Measurements from ENCODE around the gene DRD4. TPM values are rescaled to one million over a fixed set of nuclear protein-coding genes. Genes with fewer than 3 reads are reported as not detected.

DRD4 gene
- polyA plus RNA-seq, 1 donor (not counting 4 experiments of a cell fraction or from before 2014, with no cell fraction given), result not detected

DNA sequence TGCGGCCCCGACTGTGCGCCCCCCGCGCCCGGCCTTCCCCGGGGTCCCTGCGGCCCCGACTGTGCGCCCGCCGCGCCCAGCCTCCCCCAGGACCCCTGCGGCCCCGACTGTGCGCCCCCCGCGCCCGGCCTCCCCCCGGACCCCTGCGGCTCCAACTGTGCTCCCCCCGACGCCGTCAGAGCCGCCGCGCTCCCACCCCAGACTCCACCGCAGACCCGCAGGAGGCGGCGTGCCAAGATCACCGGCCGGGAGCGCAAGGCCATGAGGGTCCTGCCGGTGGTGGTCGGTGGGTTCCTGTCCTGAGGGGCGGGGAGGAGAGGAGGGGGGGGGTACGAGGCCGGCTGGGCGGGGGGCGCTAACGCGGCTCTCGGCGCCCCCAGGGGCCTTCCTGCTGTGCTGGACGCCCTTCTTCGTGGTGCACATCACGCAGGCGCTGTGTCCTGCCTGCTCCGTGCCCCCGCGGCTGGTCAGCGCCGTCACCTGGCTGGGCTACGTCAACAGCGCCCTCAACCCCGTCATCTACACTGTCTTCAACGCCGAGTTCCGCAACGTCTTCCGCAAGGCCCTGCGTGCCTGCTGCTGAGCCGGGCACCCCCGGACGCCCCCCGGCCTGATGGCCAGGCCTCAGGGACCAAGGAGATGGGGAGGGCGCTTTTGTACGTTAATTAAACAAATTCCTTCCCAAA, 3.1 kb downstream of the DRD4 start:
- H3K9me1 ChIP-seq (ENCODE audit: control insufficient read depth, extremely low read depth, insufficient read depth, low read length), result no peaks in the 10 kb centered on the region
- H3K27ac ChIP-seq (ENCODE audit: control insufficient read depth, insufficient read depth, low read length), result no peak overlapping the region
- no peak overlapping the region for H3K4me3 ChIP-seq (ENCODE audit: control insufficient read depth in 2 of 3, extremely low read depth in 1 of 3, insufficient read depth in 2 of 3, low read depth in 1 of 3, low read length in 3 of 3)
- TF ChIP-seq, protein P1, sequence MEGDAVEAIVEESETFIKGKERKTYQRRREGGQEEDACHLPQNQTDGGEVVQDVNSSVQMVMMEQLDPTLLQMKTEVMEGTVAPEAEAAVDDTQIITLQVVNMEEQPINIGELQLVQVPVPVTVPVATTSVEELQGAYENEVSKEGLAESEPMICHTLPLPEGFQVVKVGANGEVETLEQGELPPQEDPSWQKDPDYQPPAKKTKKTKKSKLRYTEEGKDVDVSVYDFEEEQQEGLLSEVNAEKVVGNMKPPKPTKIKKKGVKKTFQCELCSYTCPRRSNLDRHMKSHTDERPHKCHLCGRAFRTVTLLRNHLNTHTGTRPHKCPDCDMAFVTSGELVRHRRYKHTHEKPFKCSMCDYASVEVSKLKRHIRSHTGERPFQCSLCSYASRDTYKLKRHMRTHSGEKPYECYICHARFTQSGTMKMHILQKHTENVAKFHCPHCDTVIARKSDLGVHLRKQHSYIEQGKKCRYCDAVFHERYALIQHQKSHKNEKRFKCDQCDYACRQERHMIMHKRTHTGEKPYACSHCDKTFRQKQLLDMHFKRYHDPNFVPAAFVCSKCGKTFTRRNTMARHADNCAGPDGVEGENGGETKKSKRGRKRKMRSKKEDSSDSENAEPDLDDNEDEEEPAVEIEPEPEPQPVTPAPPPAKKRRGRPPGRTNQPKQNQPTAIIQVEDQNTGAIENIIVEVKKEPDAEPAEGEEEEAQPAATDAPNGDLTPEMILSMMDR (optimal IDR thresholded peaks at IDR 0.05 in 1 of 3, IDR thresholded peaks at IDR 0.05 in 1 of 3, conservative IDR thresholded peaks at IDR 0.05 in 1 of 3; ENCODE audit: extremely low read depth in 1 of 3, insufficient read depth in 2 of 3, low read length in 3 of 3), result no peak
- TF ChIP-seq EZH2 (IDR thresholded peaks at IDR 0.05; ENCODE audit: low read length), result no peak
- H3K4me1 ChIP-seq (ENCODE audit: control insufficient read depth, extremely low read depth, insufficient read depth, low read length), result peaks cover 2% of the 10 kb centered on the region
- no peak overlapping the region for H3K9ac ChIP-seq (ENCODE audit: control insufficient read depth, extremely low read depth, insufficient read depth, low read length)
- H3K4me2 ChIP-seq (ENCODE audit: control insufficient read depth, extremely low read depth, insufficient read depth, low read depth, low read length), result no peak overlapping the region
- H3K36me3 ChIP-seq (ENCODE audit: control insufficient read depth in 2 of 2, extremely low read depth in 1 of 2, insufficient read depth in 2 of 2, low read length in 2 of 2), result peaks cover 0 to 3% of the 10 kb centered on the region in 2 experiments
- dilution Hi-C loops (cut with MboI; ENCODE audit: extremely low pct_ligation_motif_present, low sequenced_read_pairs), result no loop called here
- H3K9me3 ChIP-seq (ENCODE audit: control insufficient read depth, low read depth, low read length), result no peaks in the 10 kb centered on the region
- FAIRE-seq (no peak), DNase-seq (ENCODE audit: low read depth, low spot score) (no peak)
- no peak overlapping the region for H2AFZ ChIP-seq (ENCODE audit: control insufficient read depth, low read length)
- peaks cover 28% of the 10 kb centered on the region for H3K27me3 ChIP-seq (ENCODE audit: control insufficient read depth, extremely low read depth, insufficient read depth, low read length)
- no peaks in the 10 kb centered on the region for H3K79me2 ChIP-seq (ENCODE audit: control insufficient read depth, insufficient read depth, low read length)
- H4K20me1 ChIP-seq (ENCODE audit: control insufficient read depth, extremely low read depth, insufficient read depth, low read length), result no peaks in the 10 kb centered on the region

GRCh38 chr11:641806-642370, 4.8 kb downstream of the DRD4 start:
- Histone ChIP-seq H3K27ac (ENCODE audit: control insufficient read depth, insufficient read depth, low read length) (no peak overlapping the region), H3K36me3 (ENCODE audit: control insufficient read depth in 2 of 2, extremely low read depth in 1 of 2, insufficient read depth in 2 of 2, low read length in 2 of 2) (peaks cover 0 to 5% of the 10 kb centered on the region in 2 experiments), H3K4me1 (ENCODE audit: control insufficient read depth, extremely low read depth, insufficient read depth, low read length) (peaks cover 2% of the 10 kb centered on the region), H4K20me1 (ENCODE audit: control insufficient read depth, extremely low read depth, insufficient read depth, low read length) (no peaks in the 10 kb centered on the region), H3K27me3 (ENCODE audit: control insufficient read depth, extremely low read depth, insufficient read depth, low read length) (peaks cover 22% of the 10 kb centered on the region), H2AFZ (ENCODE audit: control insufficient read depth, low read length) (no peak overlapping the region), H3K9me3 (ENCODE audit: control insufficient read depth, low read depth, low read length) (no peaks in the 10 kb centered on the region), H3K4me2 (ENCODE audit: control insufficient read depth, extremely low read depth, insufficient read depth, low read depth, low read length) (no peak overlapping the region), H3K9me1 (ENCODE audit: control insufficient read depth, extremely low read depth, insufficient read depth, low read length) (no peaks in the 10 kb centered on the region), H3K79me2 (ENCODE audit: control insufficient read depth, insufficient read depth, low read length) (no peaks in the 10 kb centered on the region), H3K9ac (ENCODE audit: control insufficient read depth, extremely low read depth, insufficient read depth, low read length) (no peak overlapping the region), H3K4me3 (ENCODE audit: control insufficient read depth in 2 of 3, extremely low read depth in 1 of 3, insufficient read depth in 2 of 3, low read depth in 1 of 3, low read length in 3 of 3) (no peak overlapping the region)
- no peak for FAIRE-seq
- dilution Hi-C loops (cut with MboI; ENCODE audit: extremely low pct_ligation_motif_present, low sequenced_read_pairs), result no loop called here
- TF ChIP-seq, protein P1 (optimal IDR thresholded peaks at IDR 0.05 in 1 of 3, IDR thresholded peaks at IDR 0.05 in 1 of 3, conservative IDR thresholded peaks at IDR 0.05 in 1 of 3; ENCODE audit: extremely low read depth in 1 of 3, insufficient read depth in 2 of 3, low read length in 3 of 3), result no peak
- TF ChIP-seq EZH2 (IDR thresholded peaks at IDR 0.05; ENCODE audit: low read length), result no peak
- no peak for DNase-seq (ENCODE audit: low read depth, low spot score)
